Measurements from ENCODE around the gene DACH2. TPM values are rescaled to one million over a fixed set of nuclear protein-coding genes. Genes with fewer than 3 reads are reported as not detected.

The DACH2 gene
- total and polyA plus RNA-seq, 9 of the 15 experiments (the other 6 are each of a cell fraction or from before 2014, with no cell fraction given): not detected

- H3K27me3 ChIP-seq (ENCODE audit: control insufficient read depth in 2 of 2, insufficient read depth in 2 of 2, low read length in 2 of 2): no peaks in the 10 kb centered on the region
- no peaks in the 10 kb centered on the region for H3K9me3 ChIP-seq (replicated peaks; ENCODE audit: control insufficient read depth, insufficient read depth, low read depth, low read length)
- H3K4me1 ChIP-seq (replicated peaks in 1 of 2; ENCODE audit: control insufficient read depth in 2 of 2, insufficient read depth in 2 of 2, low read length in 2 of 2): no peaks in the 10 kb centered on the region
- no peaks in the 10 kb centered on the region for H4K20me1 ChIP-seq (replicated peaks; ENCODE audit: control insufficient read depth, insufficient read depth, low read length)
- FAIRE-seq (no peak), DNase-seq (ENCODE audit: extremely low read depth in 1 of 4, low spot score in 3 of 4) (no peak), ATAC-seq (no peak)
- H3K27ac ChIP-seq (ENCODE audit: extremely low read depth, low read depth, low read length): no peak overlapping the region
- H3K79me2 ChIP-seq (ENCODE audit: control insufficient read depth, insufficient read depth, low read length): no peaks in the 10 kb centered on the region
- H3K4me2 ChIP-seq (ENCODE audit: insufficient read depth, low read length): no peak overlapping the region
- no peaks in the 10 kb centered on the region for H3K9me1 ChIP-seq (ENCODE audit: control insufficient read depth, insufficient read depth, low read length)
- WGBS (ENCODE audit: insufficient coverage, low coverage, missing lambda C conversion rate): 0% methylated on average over 3 of the region's 3 CpGs
- H3K9ac ChIP-seq (ENCODE audit: insufficient read depth in 1 of 2, low read depth in 2 of 2, low read length in 2 of 2): no peak overlapping the region
- H2AFZ ChIP-seq (ENCODE audit: low read depth, low read length): no peak overlapping the region
- H3K4me3 ChIP-seq: no peak overlapping the region
- intact Hi-C loops (cut with micrococcal nuclease) (no loop called here), in situ Hi-C loops (cut with MboI) (no loop called here)
- CTCF ChIA-PET (ENCODE audit: low intra/inter-chr PET ratio): no interaction called here
- POLR2A ChIA-PET: no interaction called here
- no TSS peak for BruUV-seq (replicated peaks)
- H3K36me3 ChIP-seq (ENCODE audit: control insufficient read depth, insufficient read depth, low read length): no peaks in the 10 kb centered on the region
- TF ChIP-seq ZNF449 (CRISPR knock-in tag; IDR thresholded peaks at IDR 0.05) (no peak), RBM17 (IDR thresholded peaks at IDR 0.05; ENCODE audit: borderline replicate concordance, low read depth, low read length) (no peak), ZNF668 (CRISPR knock-in tag; IDR thresholded peaks at IDR 0.05) (no peak), YBX1 (IDR thresholded peaks at IDR 0.05) (no peak), MCM3 (IDR thresholded peaks at IDR 0.05) (no peak), GATA2 (CRISPR knock-in tag; IDR thresholded peaks at IDR 0.05) (no peak), E2F1 (CRISPR knock-in tag; IDR thresholded peaks at IDR 0.05) (no peak), NCOA1 (IDR thresholded peaks at IDR 0.05; ENCODE audit: low read depth) (no peak), CGGBP1 (CRISPR knock-in tag; IDR thresholded peaks at IDR 0.05) (no peak), PCBP1 (IDR thresholded peaks at IDR 0.05; ENCODE audit: low read depth, low read length, poor library complexity, severe bottlenecking) (no peak), AFF4 (CRISPR knock-in tag; IDR thresholded peaks at IDR 0.05) (no peak), BCOR (IDR thresholded peaks at IDR 0.05) (no peak), HDGF (IDR thresholded peaks at IDR 0.05) (no peak)
Measured at GRCh38 chrX:86369847-86370630, 221.8 kb downstream of the DACH2 start.

All from K562 (cell line).